ENCODE measurements around the gene COL4A6.

The COL4A6 gene

DNA sequence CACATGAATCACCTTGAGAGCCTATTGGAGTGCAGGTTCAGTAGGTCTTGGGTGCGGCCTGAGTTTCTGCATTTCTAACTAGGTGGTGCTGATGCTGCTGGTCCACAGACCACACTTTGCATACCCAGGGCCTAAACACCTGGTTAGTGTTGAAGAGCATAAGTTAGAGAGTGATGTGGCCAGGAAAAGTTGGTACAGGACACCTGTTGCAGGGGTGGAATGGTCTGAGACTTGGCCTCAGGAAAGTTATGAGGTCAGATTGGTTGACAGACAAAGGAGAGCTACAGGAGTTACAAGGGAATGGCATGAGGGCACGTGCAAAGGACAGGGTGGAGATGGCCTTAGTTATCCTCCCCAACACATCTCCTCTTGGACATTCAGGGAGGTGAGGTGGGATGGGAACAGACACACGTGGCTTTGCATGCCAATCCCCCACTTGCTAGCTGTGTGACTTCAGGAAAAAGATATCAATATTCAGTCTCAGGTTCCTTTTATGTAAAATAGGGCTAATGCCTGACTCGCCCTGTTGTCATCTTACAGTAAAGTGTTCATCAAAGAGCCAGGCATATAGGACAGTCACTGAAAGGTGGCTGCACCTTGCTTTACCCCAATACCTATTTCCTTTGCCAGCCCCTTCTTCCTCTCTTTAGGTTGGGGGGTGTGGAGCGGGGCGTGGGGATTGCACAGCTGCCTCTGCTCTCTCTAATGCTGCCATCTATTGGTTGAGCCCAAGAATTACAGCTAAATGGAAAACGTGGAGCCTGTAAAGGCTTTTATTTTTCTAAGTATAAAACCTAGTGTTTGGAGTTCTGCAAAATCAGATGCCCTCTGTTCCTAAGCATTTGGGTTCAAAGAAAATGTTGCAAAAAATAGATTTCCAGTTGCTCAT, 299.2 kb downstream of the COL4A6 start (continued):
- TF ChIP-seq, protein P1, sequence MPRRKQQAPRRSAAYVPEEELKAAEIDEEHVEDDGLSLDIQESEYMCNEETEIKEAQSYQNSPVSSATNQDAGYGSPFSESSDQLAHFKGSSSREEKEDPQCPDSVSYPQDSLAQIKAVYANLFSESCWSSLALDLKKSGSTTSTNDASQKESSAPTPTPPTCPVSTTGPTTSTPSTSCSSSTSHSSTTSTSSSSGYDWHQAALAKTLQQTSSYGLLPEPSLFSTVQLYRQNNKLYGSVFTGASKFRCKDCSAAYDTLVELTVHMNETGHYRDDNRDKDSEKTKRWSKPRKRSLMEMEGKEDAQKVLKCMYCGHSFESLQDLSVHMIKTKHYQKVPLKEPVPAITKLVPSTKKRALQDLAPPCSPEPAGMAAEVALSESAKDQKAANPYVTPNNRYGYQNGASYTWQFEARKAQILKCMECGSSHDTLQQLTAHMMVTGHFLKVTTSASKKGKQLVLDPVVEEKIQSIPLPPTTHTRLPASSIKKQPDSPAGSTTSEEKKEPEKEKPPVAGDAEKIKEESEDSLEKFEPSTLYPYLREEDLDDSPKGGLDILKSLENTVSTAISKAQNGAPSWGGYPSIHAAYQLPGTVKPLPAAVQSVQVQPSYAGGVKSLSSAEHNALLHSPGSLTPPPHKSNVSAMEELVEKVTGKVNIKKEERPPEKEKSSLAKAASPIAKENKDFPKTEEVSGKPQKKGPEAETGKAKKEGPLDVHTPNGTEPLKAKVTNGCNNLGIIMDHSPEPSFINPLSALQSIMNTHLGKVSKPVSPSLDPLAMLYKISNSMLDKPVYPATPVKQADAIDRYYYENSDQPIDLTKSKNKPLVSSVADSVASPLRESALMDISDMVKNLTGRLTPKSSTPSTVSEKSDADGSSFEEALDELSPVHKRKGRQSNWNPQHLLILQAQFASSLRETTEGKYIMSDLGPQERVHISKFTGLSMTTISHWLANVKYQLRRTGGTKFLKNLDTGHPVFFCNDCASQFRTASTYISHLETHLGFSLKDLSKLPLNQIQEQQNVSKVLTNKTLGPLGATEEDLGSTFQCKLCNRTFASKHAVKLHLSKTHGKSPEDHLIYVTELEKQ (tag by site-specific recombination; IDR thresholded peaks at IDR 0.05; ENCODE audit: borderline replicate concordance), result no peak
- TF ChIP-seq YY2 (tag by site-specific recombination; IDR thresholded peaks at IDR 0.05), result no peak
- no peak for TF ChIP-seq ZNF112 (tag by site-specific recombination; IDR thresholded peaks at IDR 0.05)
- TF ChIP-seq, protein P2, sequence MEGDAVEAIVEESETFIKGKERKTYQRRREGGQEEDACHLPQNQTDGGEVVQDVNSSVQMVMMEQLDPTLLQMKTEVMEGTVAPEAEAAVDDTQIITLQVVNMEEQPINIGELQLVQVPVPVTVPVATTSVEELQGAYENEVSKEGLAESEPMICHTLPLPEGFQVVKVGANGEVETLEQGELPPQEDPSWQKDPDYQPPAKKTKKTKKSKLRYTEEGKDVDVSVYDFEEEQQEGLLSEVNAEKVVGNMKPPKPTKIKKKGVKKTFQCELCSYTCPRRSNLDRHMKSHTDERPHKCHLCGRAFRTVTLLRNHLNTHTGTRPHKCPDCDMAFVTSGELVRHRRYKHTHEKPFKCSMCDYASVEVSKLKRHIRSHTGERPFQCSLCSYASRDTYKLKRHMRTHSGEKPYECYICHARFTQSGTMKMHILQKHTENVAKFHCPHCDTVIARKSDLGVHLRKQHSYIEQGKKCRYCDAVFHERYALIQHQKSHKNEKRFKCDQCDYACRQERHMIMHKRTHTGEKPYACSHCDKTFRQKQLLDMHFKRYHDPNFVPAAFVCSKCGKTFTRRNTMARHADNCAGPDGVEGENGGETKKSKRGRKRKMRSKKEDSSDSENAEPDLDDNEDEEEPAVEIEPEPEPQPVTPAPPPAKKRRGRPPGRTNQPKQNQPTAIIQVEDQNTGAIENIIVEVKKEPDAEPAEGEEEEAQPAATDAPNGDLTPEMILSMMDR (tag by site-specific recombination; IDR thresholded peaks at IDR 0.05), result 0 out of 2 replicates have a peak, but pooled peaks have one; percentile 13
- no peak for TF ChIP-seq ZFHX2 (tag by site-specific recombination; conservative IDR thresholded peaks at IDR 0.05)
- TF ChIP-seq GLI4 (tag by site-specific recombination; IDR thresholded peaks at IDR 0.05), result no peak
- TF ChIP-seq ZNF623 (tag by site-specific recombination; IDR thresholded peaks at IDR 0.05), result no peak
- TF ChIP-seq ZEB2 (tag by site-specific recombination; IDR thresholded peaks at IDR 0.05), result no peak
- TF ChIP-seq HOXA7 (CRISPR knock-in tag; IDR thresholded peaks at IDR 0.05; ENCODE audit: borderline replicate concordance), result no peak
- TF ChIP-seq SCRT2 (tag by site-specific recombination; IDR thresholded peaks at IDR 0.05), result peak; percentile 67; the same call in 1 of the 2 replicates
- TF ChIP-seq, protein P3, sequence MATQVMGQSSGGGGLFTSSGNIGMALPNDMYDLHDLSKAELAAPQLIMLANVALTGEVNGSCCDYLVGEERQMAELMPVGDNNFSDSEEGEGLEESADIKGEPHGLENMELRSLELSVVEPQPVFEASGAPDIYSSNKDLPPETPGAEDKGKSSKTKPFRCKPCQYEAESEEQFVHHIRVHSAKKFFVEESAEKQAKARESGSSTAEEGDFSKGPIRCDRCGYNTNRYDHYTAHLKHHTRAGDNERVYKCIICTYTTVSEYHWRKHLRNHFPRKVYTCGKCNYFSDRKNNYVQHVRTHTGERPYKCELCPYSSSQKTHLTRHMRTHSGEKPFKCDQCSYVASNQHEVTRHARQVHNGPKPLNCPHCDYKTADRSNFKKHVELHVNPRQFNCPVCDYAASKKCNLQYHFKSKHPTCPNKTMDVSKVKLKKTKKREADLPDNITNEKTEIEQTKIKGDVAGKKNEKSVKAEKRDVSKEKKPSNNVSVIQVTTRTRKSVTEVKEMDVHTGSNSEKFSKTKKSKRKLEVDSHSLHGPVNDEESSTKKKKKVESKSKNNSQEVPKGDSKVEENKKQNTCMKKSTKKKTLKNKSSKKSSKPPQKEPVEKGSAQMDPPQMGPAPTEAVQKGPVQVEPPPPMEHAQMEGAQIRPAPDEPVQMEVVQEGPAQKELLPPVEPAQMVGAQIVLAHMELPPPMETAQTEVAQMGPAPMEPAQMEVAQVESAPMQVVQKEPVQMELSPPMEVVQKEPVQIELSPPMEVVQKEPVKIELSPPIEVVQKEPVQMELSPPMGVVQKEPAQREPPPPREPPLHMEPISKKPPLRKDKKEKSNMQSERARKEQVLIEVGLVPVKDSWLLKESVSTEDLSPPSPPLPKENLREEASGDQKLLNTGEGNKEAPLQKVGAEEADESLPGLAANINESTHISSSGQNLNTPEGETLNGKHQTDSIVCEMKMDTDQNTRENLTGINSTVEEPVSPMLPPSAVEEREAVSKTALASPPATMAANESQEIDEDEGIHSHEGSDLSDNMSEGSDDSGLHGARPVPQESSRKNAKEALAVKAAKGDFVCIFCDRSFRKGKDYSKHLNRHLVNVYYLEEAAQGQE (tag by site-specific recombination; IDR thresholded peaks at IDR 0.05), result no peak
- TF ChIP-seq ZNF16 (tag by site-specific recombination; IDR thresholded peaks at IDR 0.05; ENCODE audit: low read depth), result no peak
- TF ChIP-seq ZNF514 (tag by site-specific recombination; IDR thresholded peaks at IDR 0.05), result no peak
- no peak for TF ChIP-seq ZNF138 (tag by site-specific recombination; IDR thresholded peaks at IDR 0.05; ENCODE audit: borderline replicate concordance)
- no peak for TF ChIP-seq ZNF660 (tag by site-specific recombination; IDR thresholded peaks at IDR 0.05)
- TF ChIP-seq ZNF324 (tag by site-specific recombination; IDR thresholded peaks at IDR 0.05), result no peak
- TF ChIP-seq, protein P4, sequence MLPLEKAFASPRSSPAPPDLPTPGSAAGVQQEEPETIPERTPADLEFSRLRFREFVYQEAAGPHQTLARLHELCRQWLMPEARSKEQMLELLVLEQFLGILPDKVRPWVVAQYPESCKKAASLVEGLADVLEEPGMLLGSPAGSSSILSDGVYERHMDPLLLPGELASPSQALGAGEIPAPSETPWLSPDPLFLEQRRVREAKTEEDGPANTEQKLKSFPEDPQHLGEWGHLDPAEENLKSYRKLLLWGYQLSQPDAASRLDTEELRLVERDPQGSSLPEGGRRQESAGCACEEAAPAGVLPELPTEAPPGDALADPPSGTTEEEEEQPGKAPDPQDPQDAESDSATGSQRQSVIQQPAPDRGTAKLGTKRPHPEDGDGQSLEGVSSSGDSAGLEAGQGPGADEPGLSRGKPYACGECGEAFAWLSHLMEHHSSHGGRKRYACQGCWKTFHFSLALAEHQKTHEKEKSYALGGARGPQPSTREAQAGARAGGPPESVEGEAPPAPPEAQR (tag by site-specific recombination; IDR thresholded peaks at IDR 0.05), result no peak
- TF ChIP-seq ZNF654 (tag by site-specific recombination; IDR thresholded peaks at IDR 0.05; ENCODE audit: low read depth), result peak; percentile 24; the same call in 1 of the 2 replicates
- TF ChIP-seq KLF9 (tag by site-specific recombination; IDR thresholded peaks at IDR 0.05; ENCODE audit: low read depth), result 0 out of 2 replicates have a peak, but pooled peaks have one; percentile 23
- no peak for TF ChIP-seq ZNF510 (tag by site-specific recombination; IDR thresholded peaks at IDR 0.05; ENCODE audit: insufficient replicate concordance)
- no peak for TF ChIP-seq KLF7 (tag by site-specific recombination; IDR thresholded peaks at IDR 0.05; ENCODE audit: borderline replicate concordance)
- peak; percentile 71; the same call in 1 of the 2 replicates for TF ChIP-seq SCRT1 (tag by site-specific recombination; IDR thresholded peaks at IDR 0.05; ENCODE audit: borderline replicate concordance)
- TF ChIP-seq BCL11A (tag by site-specific recombination; IDR thresholded peaks at IDR 0.05; ENCODE audit: low read depth), result no peak
- TF ChIP-seq ZNF610 (tag by site-specific recombination; IDR thresholded peaks at IDR 0.05; ENCODE audit: borderline replicate concordance), result no peak
- TF ChIP-seq OSR2 (tag by site-specific recombination; IDR thresholded peaks at IDR 0.05), result no peak
- TF ChIP-seq ZNF776 (tag by site-specific recombination; IDR thresholded peaks at IDR 0.05; ENCODE audit: borderline replicate concordance), result no peak
- no peak for TF ChIP-seq ZIC2 (tag by site-specific recombination; IDR thresholded peaks at IDR 0.05)
- TF ChIP-seq ZNF202 (tag by site-specific recombination; IDR thresholded peaks at IDR 0.05; ENCODE audit: borderline replicate concordance), result no peak
- TF ChIP-seq ZNF19 (tag by site-specific recombination; IDR thresholded peaks at IDR 0.05; ENCODE audit: low read depth), result no peak
- TF ChIP-seq ZNF621 (tag by site-specific recombination; IDR thresholded peaks at IDR 0.05), result no peak
